AG09309 (cell line): ENCODE data around the gene TRA2B.

Source experiments
- DNase-seq: peaks from one replicate; pipeline ENCODE4 v3.0.0-alpha.2; 2010; ENCODE audit warnings: low read depth
- H3K4me3 ChIP-seq: 2 replicates; pipeline ENCODE4 v1.5.1; 2011; ENCODE audit warnings: mild to moderate bottlenecking, low read depth, low read length, moderate library complexity; ENCODE audit not compliant: control insufficient read depth
- CTCF ChIP-seq: IDR thresholded peaks from 2 replicates; pipeline ENCODE4 v1.5.1; 2011; ENCODE audit warnings: mild to moderate bottlenecking, low read depth, low read length, inconsistent platforms; ENCODE audit not compliant: insufficient read depth, control insufficient read depth; ENCODE audit errors: missing control alignments

The TRA2B gene

GRCh38 chr3:185937689-185938374 is at the start of gene TRA2B:
Gene TRA2B, minus strand, starts transcription at chr3:185938014. Its CDS starts 154 bp downstream, at chr3:185937860.
- DNase-seq = peak; percentile 88
- TF ChIP-seq CTCF = no peak
- peak within 1 kb of the TSS; percentile 76 for H3K4me3 ChIP-seq

GRCh38 chr3:185986198-185986777 is 48.5 kb upstream of the TRA2B start:
- no peak for TF ChIP-seq CTCF
- no peak overlapping the region for H3K4me3 ChIP-seq
- DNase-seq = no peak

- TF ChIP-seq CTCF = no peak
- no peak for DNase-seq
- no peak overlapping the region for H3K4me3 ChIP-seq
These were observed 46.4 kb upstream of the TRA2B start for GRCh38 chr3:185984203-185984602.

- peak; percentile 89 for TF ChIP-seq CTCF
- DNase-seq = no peak
- H3K4me3 ChIP-seq = no peak overlapping the region
These were observed 45.8 kb upstream of the TRA2B start for GRCh38 chr3:185983495-185984141.

GRCh38 chr3:185982632-185983031 is 44.8 kb upstream of the TRA2B start:
- DNase-seq = no peak
- TF ChIP-seq CTCF = no peak
- H3K4me3 ChIP-seq = no peak overlapping the region

- H3K4me3 ChIP-seq = no peak overlapping the region
- no peak for TF ChIP-seq CTCF
- no peak for DNase-seq
These were observed 43.8 kb upstream of the TRA2B start for GRCh38 chr3:185981621-185982020.
